OCI-LY1 (cell line): ENCODE data around the gene ZFHX3.
A peak's percentile ranks its signal among the peaks of the same experiment; 100 is the strongest.

Source experiments
- H2AFZ ChIP-seq: fragments of 200-600 bp; sonication (generic), shearing (Covaris generic); 2 replicates; pipeline ENCODE4 v1.6.0; 2014; ENCODE audit warnings: antibody characterized with exemption, mild to moderate bottlenecking, low read length
- H3F3A ChIP-seq: fragments of 200-600 bp; sonication (generic), shearing (Covaris generic); 2 replicates; pipeline ENCODE4 v1.6.0; 2014; ENCODE audit warnings: mild to moderate bottlenecking, antibody characterized with exemption, low read length, moderate library complexity; ENCODE audit not compliant: insufficient read depth
- H3K27ac ChIP-seq: fragments of 200-600 bp; sonication (generic); 2 replicates; pipeline ENCODE4 v1.5.1; 2014; ENCODE audit warnings: low read length, mixed run types, mild to moderate bottlenecking, low read depth; ENCODE audit not compliant: poor library complexity, severe bottlenecking
- H3K27me3 ChIP-seq: fragments of 200-600 bp; sonication (generic); 2 replicates; pipeline ENCODE4 v1.6.0; 2014; ENCODE audit warnings: antibody characterized with exemption, mild to moderate bottlenecking, low read length, moderate library complexity; ENCODE audit not compliant: insufficient read depth
- H3K36me3 ChIP-seq: fragments of 200-600 bp; sonication (generic); 2 replicates; pipeline ENCODE4 v1.6.1; 2014; ENCODE audit warnings: mild to moderate bottlenecking, antibody characterized with exemption, low read length, moderate library complexity, mixed read lengths; ENCODE audit not compliant: insufficient read depth
- H3K4me1 ChIP-seq: fragments of 200-600 bp; sonication (generic); 2 replicates; pipeline ENCODE4 v1.5.1; 2014; ENCODE audit warnings: mild to moderate bottlenecking, low read length, moderate library complexity; ENCODE audit not compliant: insufficient read depth, severe bottlenecking
- H3K4me2 ChIP-seq: fragments of 200-600 bp; sonication (generic), shearing (Covaris generic); 2 replicates; pipeline ENCODE4 v1.6.1; 2014; ENCODE audit warnings: low read length
- H3K4me3 ChIP-seq: fragments of 200-600 bp; sonication (generic); 2 replicates; pipeline ENCODE4 v1.5.1; 2014; ENCODE audit warnings: low read length, low read depth, mild to moderate bottlenecking, mixed read lengths; ENCODE audit not compliant: poor library complexity, severe bottlenecking
- H3K79me2 ChIP-seq: fragments of 200-600 bp; shearing (Covaris generic); 2 replicates; pipeline ENCODE4 v1.6.1; 2016; ENCODE audit warnings: mixed run types, low read length, mixed read lengths; ENCODE audit not compliant: insufficient read depth
- H3K9ac ChIP-seq: fragments of 200-600 bp; sonication (generic), shearing (Covaris generic); 2 replicates; pipeline ENCODE4 v1.6.1; 2014; ENCODE audit warnings: mild to moderate bottlenecking, low read length, mixed read lengths
- H3K9me2 ChIP-seq: fragments of 200-600 bp; sonication (generic), shearing (Covaris generic); 2 replicates; pipeline ENCODE4 v1.6.1; 2014; ENCODE audit warnings: low read depth, mild to moderate bottlenecking, low read length, mixed read lengths
- H3K9me3 ChIP-seq: fragments of 200-600 bp; shearing (Covaris generic); 2 replicates; pipeline ENCODE4 v1.6.1; 2014; ENCODE audit warnings: low read length, mixed read lengths
- H4K20me1 ChIP-seq: fragments of 200-600 bp; sonication (generic), shearing (Covaris generic); 2 replicates; pipeline ENCODE4 v1.6.0; 2016; ENCODE audit warnings: mild to moderate bottlenecking, low read length; ENCODE audit not compliant: insufficient read depth
- EZH2 ChIP-seq: fragments of 200-600 bp; sonication (generic), shearing (Covaris generic); IDR thresholded peaks from 2 replicates; pipeline ENCODE4 v1.8.0; 2017; ENCODE audit warnings: borderline replicate concordance, mixed run types, mild to moderate bottlenecking, antibody characterized with exemption, low read length, moderate library complexity, mixed read lengths
- TF ChIP-seq, protein P1 (sequence below): fragments of 200-600 bp; sonication (generic), shearing (Covaris generic); IDR thresholded peaks from 2 replicates; pipeline ENCODE4 v1.5.1; 2017; ENCODE audit warnings: mild to moderate bottlenecking, antibody characterized with exemption, low read length, moderate library complexity, mixed read lengths

ZFHX3 gene

DNA sequence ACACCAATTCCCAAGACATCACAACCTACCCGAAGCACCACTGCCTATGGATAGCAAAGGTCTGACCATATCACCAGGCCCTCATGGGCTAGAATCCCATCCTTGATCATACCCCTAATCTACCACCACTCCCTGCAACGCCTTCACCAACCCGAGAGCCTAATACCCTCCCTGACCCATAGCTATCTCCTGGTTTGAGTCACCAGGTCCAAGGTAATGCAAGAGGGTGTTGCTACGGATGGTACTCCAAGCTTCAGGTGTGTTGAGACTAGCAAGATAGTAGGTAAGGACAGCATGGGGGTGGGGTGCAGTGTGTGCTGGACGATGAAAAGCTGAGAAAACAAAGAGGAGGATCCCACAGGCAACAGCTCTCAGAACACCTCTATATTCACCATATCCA lies 258.0 kb downstream of the ZFHX3 start:
- TF ChIP-seq EZH2: no peak
- no peaks in the 10 kb centered on the region; the same call in 1 of the 2 replicates for H3K36me3 ChIP-seq
- no peak overlapping the region for H3K4me3 ChIP-seq
- no peak overlapping the region for H3K9ac ChIP-seq
- no peak overlapping the region for H2AFZ ChIP-seq
- H4K20me1 ChIP-seq: no peaks in the 10 kb centered on the region
- no peak overlapping the region for H3K27ac ChIP-seq
- H3K9me3 ChIP-seq: no peaks in the 10 kb centered on the region
- H3K27me3 ChIP-seq: no peaks in the 10 kb centered on the region
- no peaks in the 10 kb centered on the region for H3K79me2 ChIP-seq
- H3K9me2 ChIP-seq: no peaks in the 10 kb centered on the region
- H3F3A ChIP-seq: no peaks in the 10 kb centered on the region
- H3K4me1 ChIP-seq: peaks cover 12% of the 10 kb centered on the region
- no peak overlapping the region for H3K4me2 ChIP-seq

DNA sequence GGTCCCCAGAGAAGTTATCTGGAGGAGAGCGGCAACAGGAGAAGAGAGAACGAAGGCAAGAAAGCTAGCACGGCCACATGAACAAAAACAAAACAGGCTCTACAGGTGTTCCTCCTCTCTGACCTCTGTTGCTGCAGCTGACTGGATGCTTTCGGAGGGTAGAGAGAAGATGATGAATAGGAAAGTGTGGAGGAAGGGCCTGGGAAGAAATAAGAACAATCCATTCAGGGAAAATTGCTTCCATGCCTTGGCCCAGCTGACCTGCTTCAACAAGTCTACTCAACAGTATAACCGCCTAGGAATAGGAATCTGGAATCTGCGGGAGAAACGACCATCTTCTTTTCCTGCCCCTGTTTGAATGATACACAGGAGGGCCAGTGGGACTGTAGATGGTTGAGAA lies 258.5 kb downstream of the ZFHX3 start:
- TF ChIP-seq EZH2: no peak
- TF ChIP-seq, protein P1, sequence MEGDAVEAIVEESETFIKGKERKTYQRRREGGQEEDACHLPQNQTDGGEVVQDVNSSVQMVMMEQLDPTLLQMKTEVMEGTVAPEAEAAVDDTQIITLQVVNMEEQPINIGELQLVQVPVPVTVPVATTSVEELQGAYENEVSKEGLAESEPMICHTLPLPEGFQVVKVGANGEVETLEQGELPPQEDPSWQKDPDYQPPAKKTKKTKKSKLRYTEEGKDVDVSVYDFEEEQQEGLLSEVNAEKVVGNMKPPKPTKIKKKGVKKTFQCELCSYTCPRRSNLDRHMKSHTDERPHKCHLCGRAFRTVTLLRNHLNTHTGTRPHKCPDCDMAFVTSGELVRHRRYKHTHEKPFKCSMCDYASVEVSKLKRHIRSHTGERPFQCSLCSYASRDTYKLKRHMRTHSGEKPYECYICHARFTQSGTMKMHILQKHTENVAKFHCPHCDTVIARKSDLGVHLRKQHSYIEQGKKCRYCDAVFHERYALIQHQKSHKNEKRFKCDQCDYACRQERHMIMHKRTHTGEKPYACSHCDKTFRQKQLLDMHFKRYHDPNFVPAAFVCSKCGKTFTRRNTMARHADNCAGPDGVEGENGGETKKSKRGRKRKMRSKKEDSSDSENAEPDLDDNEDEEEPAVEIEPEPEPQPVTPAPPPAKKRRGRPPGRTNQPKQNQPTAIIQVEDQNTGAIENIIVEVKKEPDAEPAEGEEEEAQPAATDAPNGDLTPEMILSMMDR: no peak
- H3K9ac ChIP-seq: no peak overlapping the region
- no peaks in the 10 kb centered on the region; the same call in 1 of the 2 replicates for H3K36me3 ChIP-seq
- H3K4me2 ChIP-seq: no peak overlapping the region
- no peaks in the 10 kb centered on the region for H3K79me2 ChIP-seq
- H3K4me1 ChIP-seq: peaks cover 12% of the 10 kb centered on the region
- no peaks in the 10 kb centered on the region for H3F3A ChIP-seq
- no peak overlapping the region for H2AFZ ChIP-seq
- no peaks in the 10 kb centered on the region for H4K20me1 ChIP-seq
- no peak overlapping the region for H3K4me3 ChIP-seq
- no peaks in the 10 kb centered on the region for H3K9me2 ChIP-seq
- no peak overlapping the region for H3K27ac ChIP-seq
- no peaks in the 10 kb centered on the region for H3K9me3 ChIP-seq
- no peaks in the 10 kb centered on the region for H3K27me3 ChIP-seq

DNA sequence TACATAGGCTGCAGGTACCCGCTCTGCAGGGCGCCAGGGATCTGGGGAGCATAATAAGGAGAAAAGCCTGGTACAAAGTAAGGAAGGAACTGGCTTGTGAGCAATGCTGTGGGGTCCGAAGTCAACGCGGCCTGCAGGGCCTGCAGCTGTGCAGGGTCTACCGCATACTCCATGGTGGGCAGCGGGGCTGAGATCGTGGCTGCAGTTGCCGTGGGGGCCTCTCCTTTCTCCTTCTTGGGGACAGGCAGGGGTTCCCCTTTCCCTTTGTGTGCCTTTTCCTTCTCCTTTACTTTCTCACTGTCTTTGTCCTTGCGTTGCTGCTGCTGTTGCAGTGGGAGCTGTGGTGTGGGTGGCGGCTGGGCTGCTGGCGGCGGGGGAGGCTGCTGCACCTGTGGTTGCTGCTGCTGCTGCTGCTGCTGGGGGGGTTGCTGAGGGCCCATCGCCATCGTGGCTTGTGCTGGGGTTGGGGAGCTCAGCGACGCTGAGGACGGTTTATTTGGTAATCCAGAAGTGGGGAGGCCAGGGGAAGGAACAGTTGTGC lies 259.6 kb downstream of the ZFHX3 start:
- Histone ChIP-seq H3K9ac (no peak overlapping the region; the same call in 1 of the 2 replicates), H3K79me2 (no peaks in the 10 kb centered on the region), H3K4me1 (peaks cover 12% of the 10 kb centered on the region), H3F3A (no peaks in the 10 kb centered on the region), H3K4me2 (peak overlapping the region; percentile 82), H3K27ac (no peak overlapping the region), H3K4me3 (peak overlapping the region; percentile 60), H3K36me3 (no peaks in the 10 kb centered on the region; the same call in 1 of the 2 replicates), H3K9me3 (no peaks in the 10 kb centered on the region), H3K9me2 (no peaks in the 10 kb centered on the region), H4K20me1 (no peaks in the 10 kb centered on the region), H2AFZ (no peak overlapping the region), H3K27me3 (no peaks in the 10 kb centered on the region)
- TF ChIP-seq, protein P1: no peak
- TF ChIP-seq EZH2: no peak
